C4-2B (cell line): ENCODE data around the gene EPN1.

Experiments used
- CTCF ChIP-seq: fragments of 450-650 bp; conservative IDR thresholded peaks from 2 replicates; pipeline ENCODE4 v1.5.1; 2017; ENCODE audit warnings: mild to moderate bottlenecking
- ZFX ChIP-seq: fragments of 450-650 bp; IDR thresholded peaks from 2 replicates; pipeline ENCODE4 v1.6.1; 2017

- TF ChIP-seq ZFX = peak; percentile 86; the same call in 1 of the 2 replicates
- TF ChIP-seq CTCF = peak; percentile 93
These were observed 34.9 kb upstream of the EPN1 start for GRCh38 chr19:55640043-55640576.
